GM19328 (cell line): Measurements from ENCODE around the gene GEMIN7.

ENCODE experiments used
- ATAC-seq: cut with Tn5 transposase; IDR thresholded peaks from one replicate; pipeline ENCODE4 v1.9.1; 2021; ENCODE audit warnings: mild to moderate bottlenecking, moderate library complexity; ENCODE audit not compliant: unreplicated experiment

Gene GEMIN7

GRCh38 chr19:45082170-45082569 lies 3.1 kb downstream of the GEMIN7 start:
- ATAC-seq, result no peak

DNA sequence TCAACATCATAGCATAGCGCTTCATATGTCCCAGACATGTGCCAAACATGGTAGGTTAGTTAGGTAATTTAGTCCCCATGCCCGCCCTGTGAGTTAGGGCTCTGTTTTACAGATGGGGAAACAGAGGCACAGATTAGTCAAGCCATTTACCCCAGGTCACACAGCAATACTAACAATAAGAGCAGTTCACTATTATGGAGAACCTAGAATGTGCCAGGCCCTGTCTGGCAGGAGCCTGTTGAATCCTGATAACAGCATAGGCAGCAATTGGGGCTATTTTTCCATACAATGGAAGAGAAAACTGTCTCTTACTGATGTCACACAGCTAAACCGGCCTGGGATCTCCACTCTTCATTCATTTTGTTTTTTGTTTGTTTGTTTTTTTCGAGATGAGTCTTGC lies 7.4 kb downstream of the GEMIN7 start:
- no peak for ATAC-seq

DNA sequence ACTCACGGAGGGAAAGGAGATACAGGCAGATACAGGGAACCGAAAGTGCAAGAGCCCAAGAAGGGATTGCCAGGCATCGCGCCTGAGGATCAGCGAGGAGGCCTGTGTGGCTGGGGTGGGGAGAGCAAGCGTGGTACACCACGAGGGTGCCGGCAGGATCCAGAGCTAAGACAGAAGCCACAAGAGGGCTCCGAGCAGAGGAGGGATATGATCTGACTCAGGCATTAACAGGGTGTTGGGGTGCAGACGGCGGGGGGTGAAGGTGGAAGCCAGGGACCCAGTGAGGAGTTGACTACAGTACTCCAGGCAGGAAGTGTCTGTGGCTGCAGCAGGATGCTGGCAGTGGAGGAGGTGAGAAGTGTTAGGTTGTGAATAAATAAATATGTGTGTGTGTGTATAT lies 8.5 kb downstream of the GEMIN7 start:
- no peak for ATAC-seq

DNA sequence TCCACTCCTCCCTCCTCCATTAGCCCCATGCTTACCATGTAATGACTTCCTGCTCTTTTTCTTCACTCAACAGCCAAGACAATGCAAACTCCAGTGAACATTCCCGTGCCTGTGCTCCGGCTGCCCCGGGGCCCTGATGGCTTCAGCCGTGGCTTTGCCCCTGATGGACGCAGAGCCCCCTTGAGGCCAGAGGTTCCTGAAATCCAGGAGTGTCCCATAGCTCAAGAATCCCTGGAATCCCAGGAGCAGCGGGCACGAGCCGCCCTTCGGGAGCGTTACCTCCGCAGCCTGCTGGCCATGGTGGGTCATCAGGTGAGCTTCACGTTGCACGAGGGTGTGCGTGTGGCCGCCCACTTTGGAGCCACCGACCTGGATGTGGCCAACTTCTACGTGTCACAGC lies 11.0 kb downstream of the GEMIN7 start:
- no peak for ATAC-seq

- no peak for ATAC-seq
Measured at GRCh38 chr19:45090606-45091005, 11.5 kb downstream of the GEMIN7 start.

- ATAC-seq, result peak; percentile 57
Measured at GRCh38 chr19:45091031-45091923, 12.2 kb downstream of the GEMIN7 start.

DNA sequence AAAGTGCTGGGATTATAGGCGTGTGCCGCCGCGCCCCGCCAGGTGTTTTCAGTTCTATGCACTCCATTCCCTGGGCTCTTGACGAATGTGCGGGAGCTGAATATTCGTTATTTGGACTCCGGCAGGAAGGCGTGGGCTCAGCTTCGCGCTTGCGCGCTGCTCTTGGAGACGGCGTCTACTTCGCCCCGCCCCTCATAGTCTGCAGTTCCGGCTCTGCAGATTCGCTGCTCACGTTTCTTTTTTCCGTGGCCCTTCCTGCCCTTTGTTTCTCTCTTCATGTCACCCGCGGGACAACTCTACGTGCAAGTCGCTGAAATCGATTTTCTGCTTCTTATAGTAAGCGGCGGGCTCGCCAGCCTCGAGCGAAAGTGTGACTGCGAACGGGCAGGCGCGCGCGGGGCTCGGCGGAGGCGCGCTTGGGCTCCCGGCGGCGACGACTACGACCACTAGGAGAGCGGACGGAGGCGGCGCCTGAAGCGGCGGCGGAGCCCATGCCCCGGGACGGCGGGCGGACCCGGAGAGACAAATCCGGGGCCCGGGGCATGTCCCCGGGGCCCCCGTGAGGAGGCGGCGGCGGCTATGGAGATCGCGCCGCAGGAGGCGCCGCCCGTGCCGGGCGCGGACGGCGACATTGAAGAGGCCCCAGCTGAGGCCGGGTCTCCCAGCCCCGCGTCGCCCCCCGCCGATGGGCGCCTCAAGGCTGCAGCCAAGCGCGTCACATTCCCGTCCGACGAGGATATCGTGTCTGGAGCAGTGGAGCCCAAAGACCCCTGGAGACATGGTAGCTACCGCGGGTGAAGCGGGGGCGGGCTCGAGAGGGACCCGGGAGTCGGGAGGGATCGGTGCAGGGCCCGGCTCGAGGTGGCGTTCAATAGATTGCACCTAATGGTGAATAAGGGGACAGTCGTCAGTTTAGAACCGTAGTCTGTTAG lies 14.0 kb downstream of the GEMIN7 start, which contains the start of gene PPP1R37:
Gene PPP1R37 (plus strand): TSS at position 433 of the 932 bp plus-strand sequence. CDS start 147 bp downstream, at position 580.
- no peak for ATAC-seq

- ATAC-seq, result no peak
Measured at GRCh38 chr19:45094137-45094536, 15.1 kb downstream of the GEMIN7 start.

DNA sequence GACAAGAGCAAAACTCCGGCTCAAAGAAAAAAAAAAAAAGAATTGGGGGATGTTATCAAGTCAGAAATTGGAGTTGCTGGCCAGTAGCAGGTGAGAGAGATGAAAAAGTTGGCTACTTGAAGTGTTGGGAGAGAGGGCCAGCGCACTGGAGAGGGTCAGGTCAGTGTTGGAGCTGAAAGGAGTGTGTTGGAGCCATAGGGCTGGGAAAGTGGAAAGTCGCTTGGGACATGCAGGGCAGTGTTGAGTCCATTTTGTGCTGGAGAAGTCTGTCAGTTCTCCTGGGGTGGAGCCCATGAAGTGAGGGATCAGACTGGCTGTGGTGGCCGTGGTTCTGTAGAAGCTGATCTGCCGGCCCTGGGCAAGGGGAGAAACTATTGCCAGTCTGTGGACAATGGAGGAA lies 15.6 kb downstream of the GEMIN7 start:
- no peak for ATAC-seq

GRCh38 chr19:45095496-45096413 lies 16.7 kb downstream of the GEMIN7 start:
- no peak for ATAC-seq

DNA sequence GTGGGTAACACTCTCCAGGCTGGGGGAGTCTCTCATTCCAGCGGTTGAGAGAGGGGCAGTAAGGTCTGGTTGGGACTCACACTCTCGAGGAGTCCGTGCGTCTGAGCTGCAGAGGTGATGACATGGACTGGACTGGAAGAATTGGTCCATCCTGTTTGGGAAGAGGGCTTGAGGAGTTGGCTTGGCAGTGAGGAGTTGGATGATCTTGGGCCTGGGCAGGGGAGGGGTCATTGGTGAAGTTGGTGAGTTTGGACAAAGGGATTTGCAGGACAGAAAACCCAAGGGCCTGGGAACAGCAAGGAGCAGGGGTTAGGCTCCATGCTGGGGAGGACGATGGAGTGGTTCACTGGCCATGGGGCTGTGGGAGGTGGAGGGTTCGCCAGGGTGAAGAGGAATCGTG lies 17.6 kb downstream of the GEMIN7 start:
- ATAC-seq, result no peak

- no peak for ATAC-seq
Measured at GRCh38 chr19:45097450-45097775, 18.4 kb downstream of the GEMIN7 start.

- no peak for ATAC-seq
Measured at GRCh38 chr19:45097776-45098520, 18.9 kb downstream of the GEMIN7 start.

GRCh38 chr19:45098521-45099466 lies 19.7 kb downstream of the GEMIN7 start:
- no peak for ATAC-seq

- ATAC-seq, result no peak
Measured at GRCh38 chr19:45099467-45100191, 20.6 kb downstream of the GEMIN7 start.

- no peak for ATAC-seq
Measured at GRCh38 chr19:45100201-45100600, 21.1 kb downstream of the GEMIN7 start.

GRCh38 chr19:45100846-45101252 lies 21.8 kb downstream of the GEMIN7 start:
- ATAC-seq, result no peak

DNA sequence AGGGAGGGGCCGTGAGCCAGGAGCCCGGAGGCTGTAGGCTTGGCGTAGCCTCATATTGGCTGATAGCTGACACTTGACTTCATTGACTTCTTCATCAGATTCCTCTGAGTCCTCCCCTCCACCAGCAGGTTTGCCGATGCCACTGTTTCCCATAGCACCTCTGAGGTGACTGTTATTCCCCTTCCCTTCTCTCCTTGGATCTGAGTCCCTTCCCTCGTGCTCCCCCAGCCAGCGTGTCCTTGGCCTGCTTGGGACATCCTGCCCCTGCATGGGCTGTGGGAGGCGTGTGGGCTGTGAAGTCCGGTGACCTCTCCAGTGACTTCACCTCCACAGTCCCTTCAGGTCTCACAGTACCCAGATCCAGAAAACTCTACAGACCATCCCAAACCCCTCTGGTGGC lies 22.7 kb downstream of the GEMIN7 start:
- no peak for ATAC-seq
